NCI-H2107 (cell line): ENCODE measurements around the gene OTOP3.
A peak's percentile ranks its signal among the peaks of the same experiment; 100 is the strongest.
"Not testable (repeated sequence)": the region's sequence is repeated elsewhere in the genome, so short reads cannot be mapped to it uniquely, and the experiment has no call there.

Experiments used
- DNase-seq: peaks from one replicate; lab custom pipeline; 2025; lab: John Stamatoyannopoulos, UW

OTOP3 gene

DNA sequence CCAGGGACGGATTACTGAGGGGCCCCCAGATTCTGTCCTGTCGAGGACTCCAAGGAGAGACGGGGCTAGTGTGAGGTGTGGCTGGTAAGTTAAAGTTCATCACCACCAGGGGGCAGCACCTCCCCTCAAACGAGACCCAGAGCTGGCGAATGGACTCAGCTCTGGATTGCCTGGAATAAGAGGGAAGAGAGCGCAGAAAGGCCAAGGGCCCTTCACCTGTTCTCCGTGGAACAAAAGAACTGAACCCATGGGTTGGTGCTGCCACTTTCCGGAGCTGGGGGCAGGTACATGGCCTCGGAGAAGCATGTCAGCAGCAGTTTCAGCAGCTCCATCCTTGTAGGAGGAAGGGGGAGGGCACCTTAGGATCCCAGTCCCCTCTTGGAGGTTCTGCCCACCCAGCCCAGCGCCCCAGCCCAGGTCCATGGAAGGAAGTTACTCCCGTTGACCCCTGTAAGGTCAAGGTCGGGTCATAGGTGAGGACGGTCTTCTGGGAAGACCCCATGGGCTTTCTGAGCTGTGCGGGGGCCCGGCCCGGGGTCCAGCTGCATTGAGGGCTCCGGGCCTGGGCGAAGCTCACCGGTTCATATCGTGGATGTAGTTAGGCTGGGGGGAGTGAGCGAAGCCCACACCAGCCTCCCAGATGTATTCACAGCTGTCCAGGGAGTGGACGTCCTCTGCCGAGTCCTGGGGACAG is 26.1 kb downstream of the OTOP3 start:
- DNase-seq, result peak; percentile 57

DNA sequence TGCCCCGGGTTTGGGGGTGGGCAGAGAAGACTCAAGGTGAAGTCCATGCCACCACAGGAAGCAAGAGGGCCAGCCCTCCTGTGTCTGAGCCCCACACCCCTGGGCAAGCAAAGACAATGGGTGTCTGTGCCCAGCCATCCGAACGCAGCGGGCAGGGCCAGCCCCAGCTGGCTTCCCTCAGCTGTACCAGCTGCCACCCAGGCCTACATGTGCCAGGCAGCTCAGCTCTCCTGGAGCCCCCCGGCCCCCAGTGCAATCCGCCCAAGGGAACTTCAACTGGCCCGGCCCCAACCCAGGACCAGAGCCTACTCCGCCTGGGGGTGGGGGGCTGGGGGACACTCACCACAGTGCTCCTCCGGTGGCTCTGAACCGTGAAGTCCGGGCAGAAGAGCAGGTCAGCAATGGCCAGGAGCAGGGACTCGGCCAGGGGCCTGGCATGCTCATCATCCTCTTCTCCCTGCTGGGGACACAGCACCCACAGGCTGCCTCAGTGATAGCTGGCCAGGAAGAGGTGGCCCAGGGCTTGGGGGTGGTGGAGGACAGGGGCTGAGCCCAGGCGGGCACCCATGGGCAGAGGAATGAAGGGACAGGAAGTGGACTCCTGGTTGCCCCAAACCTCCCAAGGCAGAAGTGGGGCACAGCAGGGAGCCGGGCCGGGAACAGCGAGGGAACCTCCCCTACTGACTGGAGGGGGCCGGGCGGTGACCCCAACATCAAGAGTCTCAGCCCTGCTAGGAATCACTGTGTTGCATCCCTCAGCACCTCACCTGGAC is 27.1 kb downstream of the OTOP3 start:
- DNase-seq, result no peak

DNA sequence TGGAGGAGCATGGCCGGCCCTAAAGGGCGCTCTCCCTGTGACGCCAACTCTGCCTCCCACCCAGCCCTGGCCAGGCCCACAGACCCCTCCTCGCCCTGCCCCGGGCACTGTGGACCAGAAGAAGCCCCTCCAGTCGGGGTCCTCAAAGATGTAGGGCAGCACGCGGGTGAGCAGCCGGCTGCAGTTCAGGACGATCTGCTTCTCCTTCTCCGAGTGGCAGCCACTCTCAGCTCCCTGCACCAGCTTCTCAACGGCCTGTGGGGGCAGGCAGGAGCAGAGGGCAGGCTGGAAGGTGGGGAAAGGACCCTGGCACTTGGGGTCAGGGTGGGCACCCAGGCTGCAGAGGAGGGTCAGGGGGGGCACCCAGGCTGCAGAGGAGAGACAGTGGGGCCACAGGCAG is 28.0 kb downstream of the OTOP3 start:
- no peak for DNase-seq

DNA sequence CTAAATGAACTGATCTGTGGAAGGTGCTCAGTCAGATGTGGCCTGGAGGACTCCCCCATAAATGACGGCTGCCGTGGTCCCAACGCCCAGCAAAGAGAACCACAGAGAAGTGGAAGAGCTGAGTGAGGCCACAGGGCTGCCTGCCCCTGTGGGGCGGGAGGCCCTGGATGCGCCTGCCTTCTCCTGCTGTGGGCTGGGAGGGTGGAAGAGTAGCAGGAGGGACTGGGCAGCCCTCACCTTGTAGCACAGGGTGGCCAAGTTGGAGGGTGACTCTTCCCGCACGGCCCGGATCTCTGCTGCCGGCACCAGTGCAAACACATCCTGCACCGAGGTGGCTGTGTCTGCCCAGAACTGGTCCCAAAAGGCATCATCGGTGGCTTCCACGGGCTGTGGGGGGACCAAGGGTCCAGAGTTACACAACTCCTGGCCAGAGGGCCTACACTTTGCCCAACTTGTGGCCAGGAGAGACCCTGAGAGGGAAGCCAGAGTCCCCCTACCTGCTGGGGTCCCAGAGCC is 28.6 kb downstream of the OTOP3 start:
- no peak for DNase-seq

DNA sequence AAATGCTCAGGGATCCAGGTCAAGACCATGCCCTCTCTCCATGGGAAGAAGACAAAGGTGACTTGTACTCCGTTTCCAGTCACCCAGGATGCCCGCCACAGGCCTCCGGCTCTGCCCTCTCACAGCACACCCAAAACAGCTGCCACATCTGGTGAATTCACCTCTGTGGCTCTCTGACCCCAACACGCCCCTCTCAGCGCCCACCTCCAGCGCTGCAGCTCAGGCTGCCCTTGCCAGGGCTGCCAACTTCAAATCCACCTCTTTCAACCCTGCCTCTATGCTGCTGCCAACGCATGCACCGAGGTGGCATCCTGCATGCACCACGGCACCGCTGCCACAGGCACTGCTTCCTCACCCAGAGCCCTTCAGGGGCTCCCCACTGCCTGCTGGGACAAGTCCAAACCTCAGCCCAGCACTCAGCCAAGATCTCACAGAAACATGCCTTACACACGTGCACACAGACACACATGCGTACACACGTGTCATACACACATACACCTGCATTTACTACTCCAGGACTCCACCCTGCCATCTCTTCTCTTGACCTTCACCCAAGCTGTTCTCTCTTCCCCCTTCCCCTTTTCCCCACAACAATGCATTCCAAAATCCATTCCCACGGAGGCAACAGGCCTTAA is 29.4 kb downstream of the OTOP3 start:
- no peak for DNase-seq

DNA sequence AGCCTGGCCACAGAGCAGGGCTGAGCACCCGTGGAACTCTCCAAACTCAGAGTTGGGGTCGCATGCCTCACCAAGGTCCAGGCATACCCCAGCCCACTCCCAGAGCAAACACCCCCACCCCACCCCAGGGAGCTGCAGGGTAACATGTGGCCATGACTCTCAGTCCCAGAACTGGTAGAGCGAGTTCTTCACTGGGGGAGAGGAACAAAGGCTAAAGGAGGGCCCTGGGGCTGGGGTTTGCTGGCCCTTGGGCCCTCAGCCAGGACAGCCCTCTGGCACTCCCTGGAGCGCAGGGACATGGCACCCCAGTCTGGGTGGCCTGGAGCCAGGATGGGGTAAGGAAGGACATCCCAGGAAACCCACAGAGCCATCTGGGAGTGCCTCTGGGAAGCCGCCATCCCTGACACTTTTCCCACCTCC is 32.7 kb downstream of the OTOP3 start:
- DNase-seq, result no peak

DNA sequence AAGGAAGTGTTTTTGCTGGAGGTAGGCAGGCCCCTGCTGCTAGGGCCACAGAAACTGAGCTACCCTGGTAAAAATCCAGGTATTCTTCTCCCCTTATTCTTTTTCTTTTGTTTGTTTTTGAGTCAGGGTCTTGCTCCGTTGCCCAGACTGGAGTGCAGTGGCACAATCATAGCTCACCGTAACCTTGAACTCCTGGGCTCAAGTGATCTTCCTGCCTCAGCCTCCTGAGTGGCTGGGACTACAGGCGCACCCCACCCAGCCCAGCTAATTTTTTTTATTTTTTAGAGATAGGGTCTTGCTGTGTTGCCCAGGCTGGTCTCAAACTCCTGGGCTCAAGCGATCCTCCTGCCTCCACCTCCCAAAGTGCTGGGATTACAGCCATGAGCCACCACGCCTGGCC is 33.8 kb downstream of the OTOP3 start:
- not testable (repeated sequence) for DNase-seq

DNA sequence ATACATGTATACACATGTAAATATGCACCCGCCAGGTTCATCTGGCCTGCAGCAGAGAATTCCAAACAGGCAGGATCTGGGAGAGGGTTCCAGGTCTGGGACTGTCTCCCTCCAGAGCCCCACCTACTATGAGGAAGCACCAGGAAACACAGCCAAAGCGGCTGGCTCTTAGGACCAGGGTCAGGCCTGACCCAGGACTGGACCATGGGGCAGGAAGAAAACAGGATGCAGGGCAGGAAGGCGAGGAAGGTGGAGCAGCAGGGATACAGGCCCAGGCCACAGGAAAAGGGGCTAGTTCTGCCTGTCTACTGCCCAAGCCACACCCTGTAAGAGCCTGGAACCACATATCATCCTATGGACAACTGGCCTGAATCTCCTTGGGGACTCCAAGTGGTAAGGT is 34.7 kb downstream of the OTOP3 start:
- DNase-seq, result no peak

DNA sequence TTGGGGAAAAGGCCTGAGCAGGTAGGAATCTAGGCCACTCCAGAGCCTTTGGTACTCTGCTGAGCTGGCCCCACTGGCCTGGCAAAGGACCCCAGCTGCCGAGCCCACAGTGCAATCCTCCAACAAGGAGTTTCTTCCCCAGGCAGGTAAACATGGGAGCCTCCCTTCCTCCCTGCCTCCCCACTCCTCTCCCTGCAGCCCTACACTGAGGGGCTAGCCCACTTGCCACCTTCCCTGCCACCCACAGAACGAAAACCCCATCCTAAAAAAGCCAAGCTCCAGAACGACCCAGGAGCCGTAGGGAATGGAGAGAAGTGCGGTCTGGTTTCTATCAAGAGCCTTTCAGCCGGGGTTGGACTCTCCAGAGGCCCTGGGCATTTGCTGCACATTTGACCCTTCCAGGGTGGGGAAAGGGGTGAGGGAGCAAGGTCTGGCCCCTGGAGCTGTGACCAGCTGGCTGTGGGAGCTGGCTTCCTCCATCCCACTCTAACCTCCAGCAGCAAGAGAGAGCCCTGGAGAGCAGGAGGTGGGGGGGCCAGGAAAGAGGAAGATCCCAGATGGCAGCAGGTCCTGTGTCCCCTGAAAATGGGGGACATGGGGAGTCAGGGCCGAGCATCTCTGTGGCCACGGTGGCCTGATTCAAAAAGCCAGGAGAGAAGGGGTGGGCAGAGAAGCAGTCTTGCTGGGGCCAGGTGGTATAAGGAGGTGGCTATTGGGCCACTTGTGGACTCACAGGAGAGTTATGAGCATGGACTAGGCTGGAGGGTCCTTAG is 35.6 kb downstream of the OTOP3 start:
- no peak for DNase-seq

DNA sequence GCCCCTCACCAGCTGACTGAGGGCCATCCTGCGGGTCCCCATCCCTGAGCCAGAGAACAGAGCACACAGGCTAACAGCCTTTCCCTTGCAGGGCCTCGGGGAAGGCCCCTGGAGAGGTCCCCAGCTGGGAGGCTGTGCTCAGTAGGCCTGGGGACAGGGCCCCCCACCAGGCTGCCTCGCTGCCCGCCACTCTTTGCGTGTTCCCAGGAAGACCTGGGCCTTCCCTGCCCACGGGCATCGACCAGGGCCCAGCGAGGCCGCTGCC is 36.1 kb downstream of the OTOP3 start:
- DNase-seq, result no peak

DNA sequence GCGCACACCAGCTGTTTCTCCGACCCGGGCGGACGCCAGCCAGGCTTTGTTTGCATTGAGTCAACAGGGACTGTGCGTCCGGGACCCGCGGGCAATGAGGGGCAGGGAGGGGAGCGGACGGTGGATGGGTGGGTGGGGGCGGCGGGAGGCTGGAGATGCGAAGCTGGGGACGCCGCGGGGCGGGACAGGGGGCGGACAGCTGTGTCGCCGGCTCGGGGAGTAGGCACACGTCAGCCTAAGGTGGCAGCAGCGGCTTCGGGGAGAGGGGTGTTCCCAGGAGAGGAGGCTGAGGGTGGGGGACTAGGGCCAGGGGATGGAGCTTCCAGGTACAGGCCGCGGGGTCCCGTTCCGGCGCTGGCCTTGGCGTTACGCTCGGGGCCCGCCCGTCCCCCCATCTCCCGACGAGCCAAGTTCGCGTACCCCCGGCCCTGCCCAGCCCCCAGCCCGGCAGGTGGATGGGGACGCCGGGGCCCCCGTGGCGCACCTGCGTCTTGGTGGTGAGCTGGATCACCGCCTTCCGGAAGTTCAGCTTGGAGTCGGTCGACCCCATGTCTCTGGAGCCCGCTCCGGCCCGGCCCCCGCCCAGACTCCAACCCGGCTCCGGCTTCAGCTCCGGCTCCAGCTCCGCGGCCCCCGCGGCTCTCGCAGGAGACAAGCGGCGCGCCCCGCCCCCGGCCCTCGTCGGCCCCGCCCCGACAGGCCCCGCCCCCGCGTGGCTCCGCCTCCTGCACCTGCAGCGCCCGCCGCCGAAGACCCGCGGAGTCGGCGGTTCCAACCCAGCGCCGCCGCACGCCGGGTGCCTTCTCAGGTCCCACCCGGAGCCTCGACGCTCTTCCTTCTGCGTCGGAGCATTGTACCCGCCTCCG is 36.6 kb downstream of the OTOP3 start, which contains the start of gene HID1:
TSS of gene HID1 (minus strand) at position 653 of the 866 bp plus-strand sequence. CDS start at position 550, 103 bp downstream.
- peak; percentile 27 for DNase-seq

DNA sequence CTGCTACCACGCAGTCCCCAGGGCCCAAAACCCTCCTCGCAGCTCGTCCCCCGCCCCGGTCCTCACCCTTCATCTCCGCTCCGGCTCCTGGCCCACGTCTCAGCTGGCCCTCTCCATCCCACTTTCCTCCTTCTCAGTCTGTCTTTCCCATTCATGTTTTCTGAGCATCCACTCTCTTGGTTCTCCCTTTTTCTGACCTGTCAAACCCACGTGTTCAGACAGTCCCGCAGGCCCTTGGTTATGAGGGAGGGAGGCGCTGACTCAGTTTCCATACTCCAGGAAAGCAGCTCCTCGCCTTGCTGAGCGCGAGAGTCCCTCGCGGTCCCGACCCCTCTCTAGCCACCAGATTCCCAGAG is 37.3 kb downstream of the OTOP3 start:
- no peak for DNase-seq

DNA sequence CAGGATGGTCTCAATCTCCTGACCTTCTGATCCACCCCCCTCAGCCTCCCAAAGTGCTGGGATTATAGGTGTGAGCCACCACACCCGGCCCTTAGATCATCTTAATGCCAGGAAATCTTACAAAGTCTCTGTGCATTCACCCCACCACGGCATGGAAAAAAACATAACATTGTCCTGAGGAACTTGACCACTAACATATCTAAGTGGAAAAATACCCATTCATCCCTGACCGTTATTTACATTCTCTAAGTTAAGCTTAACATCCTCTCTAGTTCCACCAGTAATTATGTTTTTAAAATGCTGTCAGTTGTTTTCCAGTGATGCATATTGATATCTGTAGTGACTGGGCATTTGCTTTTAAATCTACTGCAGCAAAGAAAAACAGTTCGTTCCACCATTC is 40.2 kb downstream of the OTOP3 start:
- DNase-seq, result no peak

DNA sequence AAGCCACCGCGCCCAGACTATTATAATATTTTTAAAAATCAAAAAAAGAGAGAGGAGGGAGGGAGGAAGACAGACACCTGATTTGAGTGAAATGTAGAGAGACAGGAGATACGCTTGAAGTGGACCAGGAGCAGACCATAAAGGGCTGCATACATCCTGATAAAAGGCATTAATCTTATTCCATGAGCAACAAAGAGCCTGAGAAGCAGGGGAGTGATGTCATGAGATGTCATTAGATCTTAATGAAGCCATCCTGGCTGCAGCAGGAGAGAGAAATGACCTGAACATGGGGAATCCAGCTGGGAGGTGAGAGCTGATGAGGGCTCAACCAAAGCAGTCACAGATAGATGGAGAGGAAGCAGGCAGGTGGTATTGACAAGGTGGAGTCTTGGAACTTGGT is 42.1 kb downstream of the OTOP3 start:
- no peak for DNase-seq

DNA sequence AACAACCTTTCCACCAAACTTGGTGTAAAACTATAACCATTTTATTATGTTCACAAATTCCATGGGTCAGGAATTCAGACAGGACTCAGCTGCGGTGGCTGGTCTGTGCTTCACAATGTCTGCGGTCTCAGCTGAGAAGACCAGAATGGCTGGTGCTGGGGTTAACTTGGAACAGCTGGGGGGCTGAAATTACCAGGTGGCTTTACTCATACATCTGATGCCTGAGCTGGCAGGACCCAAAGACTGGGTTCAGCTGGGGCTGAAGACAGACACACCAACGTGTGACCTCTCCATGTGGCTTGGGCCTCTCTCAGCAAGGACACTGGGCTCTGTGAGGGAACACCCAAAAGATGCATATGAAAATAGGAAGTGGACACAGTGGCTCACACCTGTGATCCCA is 42.5 kb downstream of the OTOP3 start:
- no peak for DNase-seq

DNA sequence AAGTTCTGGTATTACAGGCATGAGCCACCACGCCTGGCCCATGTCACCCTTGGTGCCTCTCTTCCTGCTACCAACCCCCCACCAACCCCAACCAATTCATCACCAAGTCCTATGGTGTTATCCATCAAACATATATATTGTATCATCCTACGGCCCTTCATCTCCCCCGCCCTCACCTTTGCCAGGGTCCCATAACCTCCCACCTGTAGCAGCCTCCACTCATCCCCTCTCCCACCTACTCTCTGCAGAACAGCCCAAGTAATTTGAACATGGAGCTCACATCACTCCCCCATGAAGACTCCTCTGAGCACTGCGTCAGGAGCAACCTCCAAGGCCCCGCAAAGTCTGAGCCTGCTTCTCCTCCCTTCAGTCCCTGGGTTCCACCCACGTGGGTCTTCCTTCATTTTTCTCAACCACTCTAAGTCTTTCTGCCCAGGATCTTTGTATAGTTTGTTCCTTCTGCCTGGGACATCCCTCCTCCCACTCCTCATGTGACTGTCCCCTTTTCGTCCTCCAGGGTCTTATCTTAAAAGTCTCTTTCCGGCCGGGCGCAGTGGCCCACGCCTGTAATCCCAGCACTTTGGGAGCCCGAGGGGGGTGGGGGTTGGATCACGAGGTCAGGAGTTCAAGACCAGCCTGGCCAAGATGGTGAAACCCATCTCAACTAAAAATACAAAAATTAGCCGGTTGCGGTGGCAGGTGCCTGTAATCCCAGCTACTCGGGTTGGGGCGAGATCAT is 43.9 kb downstream of the OTOP3 start:
- DNase-seq, result no peak

DNA sequence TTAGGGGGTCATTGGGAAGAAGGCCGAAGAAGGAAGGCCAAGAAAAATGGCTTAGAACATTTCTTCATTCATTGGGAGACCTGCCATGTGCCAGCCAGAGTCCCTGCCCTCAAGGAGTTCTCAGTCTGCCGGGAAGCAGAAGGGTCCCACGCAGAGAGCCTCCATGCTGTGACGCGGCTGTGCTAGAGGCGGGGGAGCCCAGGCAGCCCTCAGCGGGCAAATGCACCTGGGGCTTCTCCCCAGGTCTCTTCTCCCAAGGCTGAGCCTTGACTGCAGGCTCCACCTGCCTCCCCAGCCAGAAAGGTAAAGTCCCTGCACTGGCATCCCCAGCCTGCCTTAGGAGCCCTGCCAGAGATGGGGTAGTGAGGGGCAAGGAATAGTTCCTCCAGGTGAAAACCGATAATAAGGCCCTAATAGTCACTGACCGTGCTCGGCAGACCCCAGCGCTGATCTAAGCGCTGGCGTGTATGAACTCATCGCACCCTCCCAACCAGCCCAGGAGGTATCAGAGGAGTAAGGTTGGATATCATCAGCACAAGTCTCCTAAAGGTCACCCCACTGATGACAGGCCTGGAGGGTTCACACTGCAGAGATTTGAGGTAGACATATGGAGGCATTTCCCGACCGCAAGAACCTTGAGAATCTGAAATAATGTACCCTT is 45.8 kb downstream of the OTOP3 start:
- DNase-seq, result no peak

DNA sequence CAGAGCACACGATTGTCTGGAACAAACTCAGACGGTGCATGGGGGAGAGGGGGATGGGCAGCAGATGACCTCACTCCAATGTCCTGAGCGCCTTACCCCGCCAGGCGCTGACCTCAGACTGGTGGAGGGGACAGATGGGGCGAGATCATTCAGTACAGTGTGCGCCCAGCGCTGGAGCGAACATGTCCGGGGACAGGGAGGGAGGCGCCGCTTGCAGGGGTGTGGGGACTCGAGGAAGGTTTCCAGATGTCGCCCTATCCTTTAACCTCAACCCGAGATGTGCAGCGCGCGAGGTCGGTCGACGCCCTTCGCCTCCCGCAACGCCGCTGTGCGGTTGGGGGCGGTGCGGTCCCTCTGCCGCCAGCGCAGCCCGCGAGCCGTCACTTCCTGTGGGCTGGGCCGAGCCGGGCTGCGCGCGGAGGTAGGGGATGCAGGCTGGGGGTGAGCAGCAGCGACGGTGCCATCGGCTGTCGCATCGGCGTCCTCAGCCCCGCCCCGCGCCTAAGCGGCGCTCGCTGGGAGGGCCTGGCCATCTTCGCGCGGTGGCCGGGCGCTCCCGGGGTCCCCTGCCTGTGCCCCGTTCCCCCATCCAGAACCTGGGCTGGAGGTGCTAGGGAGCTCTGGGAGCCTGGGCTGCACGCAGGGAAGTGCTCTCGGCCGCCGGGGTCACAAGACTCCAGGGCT is 46.4 kb downstream of the OTOP3 start:
- peak; percentile 22 for DNase-seq

DNA sequence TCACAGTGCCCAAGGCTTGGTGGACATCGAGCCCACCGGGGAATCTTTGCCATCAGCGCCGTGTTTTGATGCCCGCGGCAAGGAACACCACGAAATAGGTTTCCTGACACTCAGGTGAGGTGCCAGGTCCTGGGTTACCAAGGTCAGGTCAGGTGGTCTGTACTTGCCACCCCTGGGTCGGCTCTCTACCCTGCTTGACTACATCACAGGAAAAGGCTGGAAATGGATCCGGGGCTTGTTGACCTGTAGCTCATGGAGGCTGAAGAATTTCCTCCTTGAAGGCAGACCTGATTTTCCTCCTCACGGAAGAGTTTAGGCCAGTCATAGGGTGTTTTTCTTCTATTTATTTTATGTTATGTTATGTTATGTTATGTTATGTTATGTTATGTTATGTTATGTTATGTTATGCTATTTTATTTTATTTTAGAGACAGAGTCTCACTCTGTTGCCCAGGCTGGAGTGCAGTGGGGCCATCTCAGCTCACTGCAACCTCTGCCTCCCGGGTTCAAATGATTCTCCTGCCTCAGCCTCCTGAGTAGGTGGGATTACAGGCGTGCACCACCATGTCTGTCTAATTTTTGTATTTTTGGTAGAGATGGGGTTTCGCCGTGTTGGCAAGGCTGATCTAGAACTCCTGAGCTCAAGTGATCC is 47.1 kb downstream of the OTOP3 start:
- not testable (repeated sequence) for DNase-seq
